GM21529 (cell line): Measurements from ENCODE around the gene PLEKHA3.
A peak's percentile ranks its signal among the peaks of the same experiment; 100 is the strongest.
"Not testable (repeated sequence)": the region's sequence is repeated elsewhere in the genome, so short reads cannot be mapped to it uniquely, and the experiment has no call there.

Source experiments
- ATAC-seq: cut with Tn5 transposase; IDR thresholded peaks from one replicate; pipeline ENCODE4 v1.9.1; 2021; ENCODE audit not compliant: unreplicated experiment

PLEKHA3 gene

GRCh38 chr2:178522950-178523595 is 42.8 kb downstream of the PLEKHA3 start:
- ATAC-seq, result peak; percentile 92

- ATAC-seq, result peak; percentile 20
These were observed 43.4 kb downstream of the PLEKHA3 start for GRCh38 chr2:178523596-178524134.

GRCh38 chr2:178525010-178525409 is 44.8 kb downstream of the PLEKHA3 start:
- ATAC-seq, result not testable (repeated sequence)

GRCh38 chr2:178525460-178525859 is 45.2 kb downstream of the PLEKHA3 start:
- not testable (repeated sequence) for ATAC-seq

- ATAC-seq, result no peak
These were observed 46.0 kb downstream of the PLEKHA3 start for GRCh38 chr2:178526256-178526655.

- no peak for ATAC-seq
These were observed 47.3 kb downstream of the PLEKHA3 start for GRCh38 chr2:178527592-178527991.

GRCh38 chr2:178528647-178529046 is 48.4 kb downstream of the PLEKHA3 start:
- ATAC-seq, result no peak

- ATAC-seq, result no peak
These were observed 48.9 kb downstream of the PLEKHA3 start for GRCh38 chr2:178529194-178529593.

- peak; percentile 0 for ATAC-seq
These were observed 49.9 kb downstream of the PLEKHA3 start for GRCh38 chr2:178530131-178530530.

GRCh38 chr2:178530625-178531142 is 50.4 kb downstream of the PLEKHA3 start:
- ATAC-seq, result peak; percentile 92

GRCh38 chr2:178531168-178531567 is 50.9 kb downstream of the PLEKHA3 start:
- ATAC-seq, result no peak

GRCh38 chr2:178536037-178536436 is 55.8 kb downstream of the PLEKHA3 start:
- ATAC-seq, result no peak

GRCh38 chr2:178542161-178542560 is 61.9 kb downstream of the PLEKHA3 start:
- ATAC-seq, result no peak

GRCh38 chr2:178542569-178542968 is 62.3 kb downstream of the PLEKHA3 start:
- ATAC-seq, result no peak

- peak; percentile 80 for ATAC-seq
These were observed 70.1 kb downstream of the PLEKHA3 start for GRCh38 chr2:178550352-178550751.

- ATAC-seq, result no peak
These were observed 72.8 kb downstream of the PLEKHA3 start for GRCh38 chr2:178553047-178553446.
